NCI-H774 (cell line): Measurements from ENCODE around the gene HSPB8.

Experiments used
- DNase-seq: peaks from one replicate; lab custom pipeline; 2025; lab: John Stamatoyannopoulos, UW

The HSPB8 gene, protein sequence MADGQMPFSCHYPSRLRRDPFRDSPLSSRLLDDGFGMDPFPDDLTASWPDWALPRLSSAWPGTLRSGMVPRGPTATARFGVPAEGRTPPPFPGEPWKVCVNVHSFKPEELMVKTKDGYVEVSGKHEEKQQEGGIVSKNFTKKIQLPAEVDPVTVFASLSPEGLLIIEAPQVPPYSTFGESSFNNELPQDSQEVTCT

DNA sequence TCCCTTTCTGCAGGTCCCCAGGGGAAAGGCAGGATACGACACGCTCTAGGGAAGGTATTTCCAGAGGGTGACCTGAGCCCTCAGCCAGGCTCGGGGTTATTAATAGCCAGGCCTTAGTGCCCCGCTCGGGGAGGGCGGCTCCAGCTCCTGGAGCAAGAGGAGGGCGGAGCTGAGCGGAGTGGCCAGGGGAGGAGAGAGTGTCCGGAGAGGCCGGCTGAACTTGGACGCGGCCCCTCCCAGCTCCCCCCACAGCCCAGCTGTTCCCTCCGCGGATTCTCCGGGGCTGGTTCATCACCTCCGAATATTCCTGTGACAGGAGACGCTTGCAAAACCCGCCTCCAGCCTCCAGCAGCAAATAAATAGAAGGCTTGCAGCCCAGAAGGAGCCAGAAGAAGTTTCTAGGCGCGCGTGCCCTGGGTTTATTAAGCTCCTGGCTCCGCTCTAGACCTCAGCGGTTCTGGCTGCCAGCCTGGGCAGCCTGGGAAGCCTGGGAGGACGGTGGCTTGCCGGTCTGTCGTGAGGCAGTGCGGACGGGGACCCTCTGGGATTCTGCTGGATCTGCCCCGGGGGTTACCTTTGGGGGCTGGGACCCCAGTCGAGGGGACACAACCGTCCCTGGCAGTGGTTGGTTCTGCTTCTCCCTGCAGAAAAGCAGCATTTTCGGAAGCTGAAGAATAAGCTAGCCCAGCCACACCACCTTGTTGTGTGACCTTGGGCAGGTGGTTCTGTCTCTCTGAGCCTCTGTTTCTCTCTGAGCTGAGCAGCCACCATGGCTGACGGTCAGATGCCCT lies at the start of gene HSPB8:
Gene HSPB8 (plus strand): TSS at position 388 of the 791 bp plus-strand sequence. CDS start 382 bp downstream, at position 770.
- peak; percentile 60 for DNase-seq

GRCh38 chr12:119129827-119130434 lies 48.8 kb upstream of the HSPB8 start:
- no peak for DNase-seq

- no peak for DNase-seq
Observed at GRCh38 chr12:119130523-119130922, 48.2 kb upstream of the HSPB8 start.

DNA sequence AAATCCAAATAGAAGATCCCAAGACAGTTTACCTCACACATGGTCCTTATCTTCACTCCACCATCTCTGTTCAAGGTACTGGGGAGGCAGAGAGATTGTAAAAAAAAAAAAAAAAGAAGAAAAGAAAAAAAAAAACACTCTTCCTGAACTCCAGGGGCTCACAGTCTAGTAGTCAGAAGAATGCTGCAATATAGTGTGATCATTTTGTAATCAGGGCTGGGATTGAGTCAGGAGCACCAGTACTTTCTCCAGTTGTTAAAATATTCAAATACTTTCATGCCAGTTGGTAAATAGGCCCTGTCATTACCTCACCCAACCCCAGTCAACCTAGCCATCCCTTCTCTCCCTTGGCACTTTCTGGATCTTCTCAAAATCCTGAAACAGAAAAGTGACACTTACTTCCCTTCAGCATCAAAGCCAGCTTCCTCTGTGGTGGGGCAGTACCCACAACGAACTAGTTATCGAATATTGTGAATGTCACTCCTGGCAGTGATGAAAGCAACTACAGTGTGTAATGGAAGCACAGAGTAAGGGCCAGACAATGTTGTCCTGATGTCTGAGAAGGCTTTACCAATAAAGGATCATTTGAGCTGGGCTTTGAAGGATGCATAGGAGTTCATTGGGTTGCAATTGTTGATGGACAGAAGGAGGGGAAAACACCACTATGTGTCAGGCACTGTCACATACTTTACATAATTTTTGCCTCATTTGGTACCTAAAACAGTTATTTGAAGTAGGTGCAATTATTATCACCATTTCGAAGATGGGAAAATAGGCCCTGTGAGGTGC lies 44.3 kb upstream of the HSPB8 start:
- DNase-seq: no peak

DNA sequence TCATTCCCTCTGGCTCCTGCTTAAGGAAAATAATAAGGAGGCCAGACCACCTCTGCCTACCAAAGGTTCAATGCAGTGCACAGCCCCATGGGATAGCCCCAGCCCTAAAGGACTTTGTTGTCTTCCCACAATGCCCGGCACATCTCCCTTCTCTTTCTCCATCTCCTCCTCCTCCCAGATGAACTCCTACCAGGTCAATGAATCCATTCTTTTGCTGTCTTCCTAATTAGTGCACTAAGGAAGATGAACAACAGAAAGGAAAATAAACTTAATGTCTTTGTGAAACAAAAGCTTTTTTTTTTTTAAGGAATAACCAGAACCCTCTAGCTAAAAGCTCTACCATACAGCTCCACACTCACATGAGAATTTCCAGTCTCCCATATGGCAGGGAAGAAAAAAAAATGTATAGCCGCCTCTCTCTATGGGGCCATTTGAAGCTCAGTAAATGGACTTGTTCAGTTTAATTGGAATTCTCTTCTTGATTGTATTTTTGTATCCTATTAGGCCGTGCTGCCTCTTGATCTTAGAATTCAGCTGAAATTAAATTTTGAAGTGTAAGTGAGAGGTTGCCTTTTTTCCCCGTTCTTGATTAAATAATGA lies 41.8 kb upstream of the HSPB8 start:
- DNase-seq: no peak

DNA sequence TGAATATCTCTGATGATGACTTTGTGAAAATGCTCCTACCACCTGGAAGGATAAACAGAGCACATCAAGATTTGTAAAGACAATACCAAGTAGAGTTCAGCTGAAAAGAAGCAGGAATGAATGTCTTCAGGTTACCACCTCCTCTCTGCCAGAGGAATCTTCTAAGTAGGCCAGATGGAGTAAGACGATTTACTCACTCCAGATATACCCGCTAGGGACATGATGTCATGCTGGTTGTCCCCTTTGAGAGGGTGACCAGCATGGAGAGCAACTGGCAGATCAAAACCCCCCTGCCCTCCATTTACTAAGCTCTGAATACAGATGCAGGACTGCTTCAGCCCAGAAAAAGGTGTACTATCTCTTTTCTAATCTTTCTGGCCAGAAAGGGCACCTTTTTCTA lies 39.3 kb upstream of the HSPB8 start:
- no peak for DNase-seq

DNA sequence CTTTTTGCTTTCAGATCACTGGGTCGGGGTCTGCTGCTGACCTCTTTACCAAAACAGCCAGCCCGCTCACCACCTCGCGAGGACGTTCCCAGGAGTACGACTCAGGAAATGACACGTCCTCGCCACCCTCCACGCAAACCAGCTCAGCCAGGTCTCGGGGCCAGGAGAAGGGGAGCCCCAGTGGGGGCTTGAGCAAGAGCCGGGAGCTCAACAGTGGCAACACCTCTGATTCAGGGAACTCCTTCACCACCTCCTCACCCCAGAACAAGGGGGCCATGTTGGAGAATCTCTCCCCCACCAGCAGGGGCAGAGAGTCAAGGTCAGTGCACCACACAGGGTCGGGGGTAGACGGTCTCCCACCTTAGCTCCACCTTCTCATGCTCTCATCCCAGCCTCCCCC lies 33.4 kb upstream of the HSPB8 start:
- DNase-seq: no peak

- no peak for DNase-seq
Observed at GRCh38 chr12:119147847-119148448, 30.8 kb upstream of the HSPB8 start.

DNA sequence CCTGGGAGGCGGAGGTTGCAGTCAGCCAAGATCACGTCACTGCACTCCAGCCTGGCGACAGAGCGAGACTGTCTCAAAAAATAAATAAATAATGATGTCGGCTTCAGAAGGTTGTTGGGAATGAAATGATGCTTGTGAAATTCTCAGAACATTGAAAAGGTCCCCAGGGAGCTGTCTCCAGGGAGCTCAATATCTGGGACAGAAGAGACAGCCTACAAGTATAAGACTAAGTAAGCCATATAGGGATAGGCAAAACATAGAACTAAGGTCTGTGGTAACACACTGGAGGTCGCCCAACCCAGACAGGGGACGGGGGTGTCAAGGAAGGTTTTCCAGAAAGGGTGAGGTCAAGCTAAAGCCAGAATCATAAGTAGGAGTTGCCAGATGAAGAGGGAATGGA lies 29.5 kb upstream of the HSPB8 start:
- no peak for DNase-seq

- no peak for DNase-seq
Observed at GRCh38 chr12:119151445-119152026, 27.2 kb upstream of the HSPB8 start.

GRCh38 chr12:119153477-119154434 lies 25.0 kb upstream of the HSPB8 start:
- no peak for DNase-seq

DNA sequence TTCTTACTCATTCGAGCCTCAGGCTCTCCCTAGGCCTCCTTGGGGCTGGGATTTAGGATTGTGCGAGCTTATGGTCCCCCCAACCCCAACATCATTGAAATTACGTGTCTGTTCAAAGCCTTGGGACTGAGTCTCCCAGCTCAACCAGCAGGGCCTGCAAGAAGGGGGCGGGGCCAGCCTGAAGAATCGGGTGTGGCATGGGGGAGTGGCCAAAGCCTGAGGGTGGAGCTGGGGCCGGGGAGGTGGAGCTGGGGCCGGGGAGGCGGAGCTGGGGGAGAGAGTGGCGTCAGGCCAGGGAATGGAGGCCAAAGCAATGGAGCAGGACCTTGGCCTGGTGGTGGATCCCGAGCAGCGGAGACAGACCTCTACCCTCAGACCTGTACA lies 24.3 kb upstream of the HSPB8 start:
- no peak for DNase-seq

GRCh38 chr12:119156401-119157044 lies 22.2 kb upstream of the HSPB8 start:
- no peak for DNase-seq

GRCh38 chr12:119157528-119157927 lies 21.2 kb upstream of the HSPB8 start:
- no peak for DNase-seq

DNA sequence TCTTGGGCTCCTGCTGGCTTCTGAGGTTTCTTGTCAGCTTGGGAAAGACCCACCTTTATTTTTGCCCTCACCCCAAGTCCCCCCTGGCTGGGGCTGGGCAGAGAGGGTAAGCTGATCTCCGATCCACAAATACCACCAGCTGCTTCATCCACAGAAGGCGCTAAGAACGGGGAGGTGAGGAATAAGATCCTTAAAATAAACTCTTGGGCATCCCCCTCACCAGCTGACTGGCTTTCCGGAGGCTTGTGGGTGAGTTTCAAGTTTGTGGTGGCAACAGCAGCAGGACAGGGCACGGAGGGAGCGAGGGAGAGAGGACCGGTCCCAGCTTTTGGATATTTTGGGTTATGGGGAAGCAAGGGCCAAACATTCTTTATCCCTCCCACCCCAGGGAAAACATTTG lies 20.8 kb upstream of the HSPB8 start:
- DNase-seq: no peak

GRCh38 chr12:119158402-119158801 lies 20.3 kb upstream of the HSPB8 start:
- no peak for DNase-seq

DNA sequence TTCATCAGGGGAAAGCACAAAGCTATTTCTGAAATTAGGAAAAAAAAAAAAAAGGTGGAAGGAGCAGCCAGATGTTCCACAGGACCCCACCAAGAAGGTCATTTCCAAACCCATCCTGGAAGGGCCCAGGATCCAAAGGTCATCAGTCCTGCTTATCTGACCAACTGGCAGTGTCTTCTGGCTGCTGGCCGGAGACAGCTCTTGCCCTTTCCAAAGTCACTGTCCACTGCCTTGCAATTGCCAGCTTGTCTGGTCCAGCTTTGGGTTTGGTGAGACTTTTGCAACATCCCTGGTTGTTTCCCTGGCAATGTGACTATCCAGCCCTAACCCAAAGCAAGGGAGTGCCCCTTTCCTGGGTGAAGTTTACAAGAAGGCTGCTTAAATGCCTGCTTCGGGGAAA lies 18.9 kb upstream of the HSPB8 start:
- DNase-seq: no peak

- no peak for DNase-seq
Observed at GRCh38 chr12:119167902-119168301, 10.8 kb upstream of the HSPB8 start.

- DNase-seq: no peak
Observed at GRCh38 chr12:119168721-119169120, 10.0 kb upstream of the HSPB8 start.

DNA sequence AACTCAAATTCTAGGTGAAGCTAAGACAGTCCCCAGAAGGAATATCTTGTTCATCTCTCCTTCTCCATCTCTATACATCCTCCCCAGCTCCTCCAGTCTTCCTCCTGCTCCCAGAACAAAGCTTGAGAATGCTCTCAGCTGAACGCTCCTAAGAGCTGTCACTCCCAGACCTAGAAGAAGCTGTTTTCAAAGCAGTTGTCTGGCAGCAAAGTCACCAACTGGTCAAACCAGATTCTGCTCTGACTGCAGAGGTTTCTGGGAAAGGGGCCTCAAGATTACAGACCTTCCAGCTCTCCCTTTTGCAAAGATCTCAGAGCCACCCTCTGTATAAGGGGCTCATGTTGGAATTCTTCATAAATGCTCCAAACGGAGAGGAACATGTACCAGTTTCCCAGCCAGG lies 9.6 kb upstream of the HSPB8 start:
- DNase-seq: no peak
